HL-60 (cell line): ENCODE data around the gene CDH23.

ENCODE experiments used
- DNase-seq, 2 experiments: peaks; one replicate each; pipeline ENCODE4 v3.0.0-alpha.2; 2010 to 2020; ENCODE audit warnings: low read depth in 1 of 2, low spot score in 1 of 2
- H3K27ac ChIP-seq: fragments of 250-450 bp; sonication (Bioruptor Pico); replicated peaks from 2 replicates; pipeline ENCODE4 v1.5.1; 2020; ENCODE audit warnings: mild to moderate bottlenecking, moderate library complexity
- H3K27me3 ChIP-seq: fragments of 250-450 bp; sonication (Bioruptor Pico); 2 replicates; pipeline ENCODE4 v1.5.1; 2021; ENCODE audit warnings: mild to moderate bottlenecking, moderate library complexity; ENCODE audit not compliant: insufficient read depth, poor library complexity, severe bottlenecking
- H3K4me3 ChIP-seq: replicated peaks from 2 replicates; pipeline ENCODE4 v1.5.1; 2011; ENCODE audit warnings: mild to moderate bottlenecking, control low read depth, low read length; ENCODE audit not compliant: insufficient read depth
- CTCF ChIP-seq: IDR thresholded peaks from one replicate; pipeline ENCODE4 v1.5.1; 2011; ENCODE audit warnings: low read length, control low read depth, inconsistent platforms; ENCODE audit not compliant: insufficient read depth
- GABPA ChIP-seq: IDR thresholded peaks from 2 replicates; pipeline ENCODE4 v1.6.1; 2012; ENCODE audit warnings: low read depth
- POLR2AphosphoS5 ChIP-seq: IDR thresholded peaks from 2 replicates; pipeline ENCODE4 v1.6.1; 2012; ENCODE audit warnings: low read depth
- REST ChIP-seq: IDR thresholded peaks from 2 replicates; pipeline ENCODE4 v1.6.1; 2012; ENCODE audit warnings: low read depth; ENCODE audit not compliant: insufficient replicate concordance
- SPI1 ChIP-seq: IDR thresholded peaks from 2 replicates; pipeline ENCODE4 v1.6.1; 2012; ENCODE audit warnings: low read depth, mild to moderate bottlenecking, borderline replicate concordance

Gene CDH23

GRCh38 chr10:71610651-71611050 lies 213.9 kb downstream of the CDH23 start:
- Histone ChIP-seq H3K27ac (no peak overlapping the region), H3K4me3 (no peak overlapping the region)
- TF ChIP-seq CTCF = no peak
- no peak for TF ChIP-seq SPI1
- TF ChIP-seq REST = no peak
- no peak for TF ChIP-seq GABPA
- no peak for TF ChIP-seq POLR2AphosphoS5

GRCh38 chr10:71611131-71611530 lies 214.4 kb downstream of the CDH23 start:
- DNase-seq = no peak
- H3K27me3 ChIP-seq = no peaks in the 10 kb centered on the region
- no peak overlapping the region for H3K27ac ChIP-seq

More at GRCh38 chr10:71610651-71611050, 213.9 kb downstream of the CDH23 start:
- no peak for DNase-seq
- H3K27me3 ChIP-seq = no peaks in the 10 kb centered on the region

More at GRCh38 chr10:71611131-71611530, 214.4 kb downstream of the CDH23 start:
- H3K4me3 ChIP-seq = no peak overlapping the region
- TF ChIP-seq POLR2AphosphoS5 (no peak), REST (no peak), CTCF (no peak), GABPA (no peak)
